HG03045 (cell line): ENCODE data around the gene CMTM3.
"Not testable (repeated sequence)": the region's sequence is repeated elsewhere in the genome, so short reads cannot be mapped to it uniquely, and the experiment has no call there.

Experiments used
- ATAC-seq: cut with Tn5 transposase; IDR thresholded peaks from one replicate; pipeline ENCODE4 v1.9.1; 2021; ENCODE audit warnings: mild to moderate bottlenecking, moderate library complexity; ENCODE audit not compliant: unreplicated experiment

CMTM3 gene

GRCh38 chr16:66608241-66609138 lies 4.0 kb downstream of the CMTM3 start:
- no peak for ATAC-seq

GRCh38 chr16:66609139-66609510 lies 4.6 kb downstream of the CMTM3 start:
- ATAC-seq: no peak

DNA sequence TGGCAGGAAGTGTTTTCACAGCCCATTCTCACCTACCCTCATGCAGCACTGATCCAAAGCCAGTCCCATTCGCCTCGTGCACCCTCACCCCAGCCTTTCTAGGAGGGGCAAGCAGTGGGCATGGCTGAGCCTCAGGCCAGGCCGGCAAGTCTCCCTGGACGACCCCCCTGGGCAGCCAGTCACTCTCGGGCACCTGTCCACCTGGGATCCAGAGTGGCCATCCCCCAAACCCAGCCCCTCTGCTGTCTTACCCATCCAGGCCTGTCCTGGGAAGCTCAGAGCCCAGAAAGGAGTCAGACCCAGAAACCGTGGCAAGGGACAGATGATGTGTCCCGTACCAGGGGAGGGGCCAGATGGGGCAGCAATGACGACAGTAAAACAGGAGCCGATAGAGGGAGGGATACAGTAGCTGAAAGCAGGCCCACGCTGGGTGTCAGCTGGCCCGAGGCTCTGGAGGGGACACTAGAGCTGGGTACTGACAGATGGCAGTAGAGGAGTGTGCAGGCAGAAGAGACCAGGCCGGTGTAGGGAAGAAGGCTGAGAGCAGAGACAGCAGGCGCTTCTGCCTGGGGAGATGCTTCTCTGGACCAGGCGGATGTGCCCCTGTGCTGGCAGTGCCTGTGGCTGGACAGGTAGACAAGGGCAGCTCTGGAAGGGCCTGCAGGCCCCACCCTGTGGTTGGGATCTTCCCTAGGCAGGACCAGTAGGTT lies 5.8 kb downstream of the CMTM3 start:
- no peak for ATAC-seq

- not testable (repeated sequence) for ATAC-seq
These were observed 7.4 kb downstream of the CMTM3 start for GRCh38 chr16:66611911-66612310.

DNA sequence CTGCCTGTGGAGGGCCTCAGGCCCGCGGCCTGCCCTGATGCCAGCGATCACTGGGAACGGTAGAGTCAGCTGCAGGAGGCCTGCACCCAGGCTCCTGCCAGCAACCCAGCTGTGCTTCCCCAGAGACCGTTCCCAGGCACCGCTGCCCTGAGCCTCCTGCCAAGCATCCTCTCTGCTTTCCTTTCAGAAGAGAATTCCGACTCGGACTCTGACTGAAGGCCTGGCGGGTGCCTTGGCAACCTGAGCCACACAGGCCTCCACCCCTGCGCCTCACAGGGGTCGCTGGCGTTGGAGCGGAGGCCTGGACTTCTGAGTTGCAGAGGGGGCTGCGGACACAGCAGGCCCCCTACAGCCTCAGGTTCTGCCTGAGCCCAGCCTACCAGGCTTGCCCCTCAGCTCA lies 7.9 kb downstream of the CMTM3 start:
- ATAC-seq: no peak

DNA sequence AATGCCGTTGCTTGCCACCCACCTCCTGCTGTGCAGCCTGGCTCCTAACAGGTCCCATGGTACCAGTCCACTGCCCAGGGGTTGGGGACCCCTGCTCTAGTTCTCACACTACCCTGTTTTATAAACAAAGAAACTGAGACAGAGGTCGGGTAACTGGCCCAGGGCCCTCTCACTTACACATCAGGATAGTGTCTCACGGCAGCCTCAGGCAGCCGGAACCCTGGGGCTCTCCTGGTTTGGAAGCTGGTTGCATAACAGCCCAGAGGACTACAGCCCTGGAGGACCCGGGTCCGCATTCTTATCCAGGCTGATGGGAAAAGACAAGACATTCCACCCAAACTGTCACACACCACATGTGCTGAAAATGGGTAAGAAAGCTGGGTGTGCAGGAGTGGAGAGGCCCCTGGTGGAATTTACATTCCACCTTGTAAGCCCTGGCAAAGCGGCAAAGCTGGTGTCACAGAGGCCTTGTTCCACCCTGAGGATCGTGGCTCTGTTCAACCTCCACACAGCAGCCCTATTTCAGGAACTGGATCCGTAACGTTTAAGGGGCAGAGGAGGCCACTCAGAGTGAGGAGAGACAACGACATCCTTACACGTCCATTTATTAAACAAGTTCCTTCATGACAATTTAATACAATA lies 9.8 kb downstream of the CMTM3 start:
- ATAC-seq: no peak

DNA sequence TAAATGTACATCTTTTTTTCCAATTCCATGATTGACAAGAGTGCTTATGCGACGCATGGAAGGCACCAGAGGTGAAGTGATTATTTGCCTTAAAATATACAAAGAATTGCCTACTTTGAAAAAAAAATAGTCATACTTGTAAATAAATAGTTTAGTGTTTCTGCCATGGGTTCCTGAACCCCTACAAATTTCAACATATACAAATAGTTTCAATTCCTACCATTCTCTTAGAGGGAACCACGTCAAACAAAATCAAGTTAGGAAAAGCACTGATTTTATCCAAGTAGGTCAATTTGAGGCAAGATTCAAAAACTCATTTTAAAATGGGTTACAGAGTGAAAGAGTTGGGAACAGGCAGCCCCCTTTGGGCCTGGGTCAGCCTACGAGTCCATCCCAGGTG lies 11.7 kb downstream of the CMTM3 start:
- ATAC-seq: no peak

GRCh38 chr16:66616592-66616991 lies 12.1 kb downstream of the CMTM3 start:
- ATAC-seq: no peak

DNA sequence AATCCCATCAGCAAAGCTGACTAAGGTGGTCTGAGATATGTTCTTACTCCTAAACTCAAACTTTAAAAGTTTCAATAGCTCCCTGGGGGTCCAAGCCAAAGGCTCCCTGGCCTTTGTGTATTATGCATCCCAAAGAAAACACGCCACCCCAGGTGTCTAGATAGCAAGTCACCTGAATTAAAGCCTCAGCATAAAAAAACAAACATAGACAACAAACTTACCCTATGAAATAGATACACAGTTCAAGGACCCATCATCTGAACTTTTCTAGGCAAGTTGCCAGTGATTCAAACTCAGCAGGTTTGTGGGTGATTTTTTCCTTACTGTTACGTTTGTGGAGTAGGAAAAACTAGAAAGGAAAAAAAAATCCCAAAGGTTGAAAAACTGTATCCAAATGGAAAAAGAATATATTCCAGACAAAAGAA lies 12.5 kb downstream of the CMTM3 start:
- ATAC-seq: no peak

DNA sequence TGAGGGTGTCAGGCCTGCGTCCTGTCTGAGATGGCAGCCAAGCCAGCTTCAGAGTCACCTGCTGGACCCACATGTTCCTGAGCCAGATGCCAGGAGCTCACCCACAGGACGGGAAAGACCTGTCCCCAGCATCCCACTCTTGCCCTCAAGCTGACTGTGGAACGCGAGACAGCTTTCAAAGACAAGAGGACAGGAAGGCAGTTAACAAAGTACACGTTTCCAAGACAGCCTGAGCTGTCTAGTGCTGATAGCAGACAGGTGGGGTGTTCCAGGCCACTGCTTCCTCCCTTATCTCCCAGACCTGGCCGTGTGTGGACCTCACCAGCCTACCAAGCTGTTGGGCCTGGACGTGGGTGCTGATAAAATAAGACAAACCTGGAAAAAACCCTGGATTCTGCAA lies 13.2 kb downstream of the CMTM3 start:
- no peak for ATAC-seq

GRCh38 chr16:66618588-66619375 lies 14.3 kb downstream of the CMTM3 start:
- no peak for ATAC-seq

- ATAC-seq: no peak
These were observed 15.3 kb downstream of the CMTM3 start for GRCh38 chr16:66619534-66620428.

GRCh38 chr16:66620429-66620795 lies 15.9 kb downstream of the CMTM3 start:
- ATAC-seq: no peak

- no peak for ATAC-seq
These were observed 17.5 kb downstream of the CMTM3 start for GRCh38 chr16:66621973-66622372.

DNA sequence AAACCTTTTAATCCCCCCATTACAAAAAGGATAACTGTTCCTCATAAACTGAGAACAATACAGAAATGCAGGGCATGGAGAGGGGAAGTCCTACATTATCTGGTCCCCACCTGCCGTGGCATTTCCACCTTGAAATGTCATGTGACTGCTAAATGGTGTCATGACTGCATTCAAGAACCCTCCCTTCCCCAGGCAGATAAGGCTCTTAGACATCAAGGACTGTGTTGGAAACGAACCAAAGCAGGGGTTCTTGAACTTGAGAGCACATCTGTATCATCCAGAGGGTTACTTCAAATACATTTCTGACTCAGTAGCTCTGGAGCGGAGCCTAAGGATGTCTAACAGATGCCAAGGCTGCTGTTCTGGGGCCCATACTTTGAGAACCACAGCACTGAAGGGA lies 18.4 kb downstream of the CMTM3 start:
- ATAC-seq: no peak

DNA sequence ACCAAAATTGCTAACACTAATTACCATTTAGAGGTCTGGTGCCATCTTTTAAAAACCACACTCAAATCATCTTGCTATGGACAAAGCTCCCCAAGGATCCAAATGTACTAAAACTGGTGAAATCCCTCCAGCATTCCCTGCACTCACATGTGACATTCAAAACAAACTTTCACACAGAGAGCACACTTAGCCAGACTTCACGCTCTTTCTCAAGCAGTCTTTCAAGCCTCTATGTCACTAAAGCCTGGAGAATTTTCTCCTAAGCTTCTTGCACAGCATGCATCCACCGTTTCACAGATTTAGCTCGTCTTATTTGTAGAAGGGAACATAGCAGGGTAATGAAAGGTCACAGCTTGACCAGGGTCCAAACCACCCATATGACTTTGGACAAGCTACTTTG lies 19.3 kb downstream of the CMTM3 start:
- no peak for ATAC-seq

- ATAC-seq: not testable (repeated sequence)
These were observed 23.3 kb downstream of the CMTM3 start for GRCh38 chr16:66627611-66628378.

DNA sequence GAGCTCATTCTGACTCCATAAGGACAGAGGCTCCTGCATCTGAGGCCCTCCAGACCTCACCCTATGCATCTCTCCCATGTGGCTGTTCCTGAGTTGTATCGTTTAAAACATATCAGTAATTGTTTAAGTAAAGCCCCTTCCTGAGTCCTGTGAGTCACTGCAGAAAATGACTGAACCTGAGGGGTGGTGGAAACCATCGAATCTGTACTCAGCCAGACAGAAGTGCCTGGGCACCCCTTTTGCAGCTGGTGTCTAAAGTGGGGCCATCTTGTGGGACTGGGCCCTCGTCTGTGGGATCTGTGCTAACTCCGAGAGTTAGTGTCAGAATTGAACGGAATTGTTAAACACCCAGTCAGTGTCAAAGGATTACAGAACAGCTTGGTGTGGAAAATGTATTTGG lies 25.4 kb downstream of the CMTM3 start:
- no peak for ATAC-seq

DNA sequence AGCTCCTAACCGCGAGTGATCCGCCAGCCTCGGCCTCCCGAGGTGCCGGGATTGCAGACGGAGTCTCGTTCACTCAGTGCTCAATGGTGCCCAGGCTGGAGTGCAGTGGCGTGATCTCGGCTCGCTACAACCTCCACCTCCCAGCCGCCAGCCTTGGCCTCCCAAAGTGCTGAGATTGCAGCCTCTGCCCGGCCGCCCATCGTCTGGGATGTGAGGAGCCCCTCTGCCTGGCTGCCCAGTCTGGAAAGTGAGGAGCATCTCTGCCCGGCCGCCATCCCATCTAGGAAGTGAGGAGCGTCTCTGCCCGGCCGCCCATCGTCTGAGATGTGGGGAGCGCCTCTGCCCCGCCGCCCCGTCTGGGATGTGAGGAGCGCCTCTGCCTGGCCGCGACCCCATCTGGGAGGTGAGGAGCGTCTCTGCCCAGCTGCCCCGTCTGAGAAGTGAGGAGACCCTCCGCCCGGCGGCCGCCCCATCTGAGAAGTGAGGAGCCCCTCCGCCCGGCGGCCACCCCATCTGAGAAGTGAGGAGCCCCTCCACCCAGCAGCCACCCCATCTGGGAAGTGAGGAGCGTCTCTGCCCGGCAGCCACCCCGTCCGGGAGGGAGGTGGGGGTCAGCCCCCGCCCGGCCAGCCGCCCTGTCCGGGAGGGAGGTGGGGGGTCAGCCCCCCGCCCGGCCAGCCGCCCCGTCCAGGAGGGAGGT lies 26.2 kb downstream of the CMTM3 start:
- ATAC-seq: not testable (repeated sequence)
